Activated CD4-positive, alpha-beta T cell treated with anti-CD3 and anti-CD28 coated beads, Interleukin-2, Interleukin-4, amounts not matched to agents 100 ng/mL and 50 ng/mL, durations not matched to agents 16 hours and 8 hours (primary cell): ENCODE measurements around the gene FZD1.

Experiments
- DNase-seq: peaks from one replicate; pipeline ENCODE4 v3.0.0-alpha.2; 2020; ENCODE audit warnings: low spot score

The FZD1 gene

DNA sequence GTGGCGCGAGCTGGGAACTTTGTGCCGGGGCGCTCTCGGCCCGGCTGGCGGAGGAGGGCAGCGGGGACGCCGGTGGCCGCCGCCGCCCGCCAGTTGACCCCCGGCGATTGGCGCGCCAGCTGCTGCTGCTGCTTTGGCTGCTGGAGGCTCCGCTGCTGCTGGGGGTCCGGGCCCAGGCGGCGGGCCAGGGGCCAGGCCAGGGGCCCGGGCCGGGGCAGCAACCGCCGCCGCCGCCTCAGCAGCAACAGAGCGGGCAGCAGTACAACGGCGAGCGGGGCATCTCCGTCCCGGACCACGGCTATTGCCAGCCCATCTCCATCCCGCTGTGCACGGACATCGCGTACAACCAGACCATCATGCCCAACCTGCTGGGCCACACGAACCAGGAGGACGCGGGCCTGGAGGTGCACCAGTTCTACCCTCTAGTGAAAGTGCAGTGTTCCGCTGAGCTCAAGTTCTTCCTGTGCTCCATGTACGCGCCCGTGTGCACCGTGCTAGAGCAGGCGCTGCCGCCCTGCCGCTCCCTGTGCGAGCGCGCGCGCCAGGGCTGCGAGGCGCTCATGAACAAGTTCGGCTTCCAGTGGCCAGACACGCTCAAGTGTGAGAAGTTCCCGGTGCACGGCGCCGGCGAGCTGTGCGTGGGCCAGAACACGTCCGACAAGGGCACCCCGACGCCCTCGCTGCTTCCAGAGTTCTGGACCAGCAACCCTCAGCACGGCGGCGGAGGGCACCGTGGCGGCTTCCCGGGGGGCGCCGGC lies 870 bp downstream of the FZD1 start:
- peak; percentile 8 for DNase-seq

GRCh38 chr7:91265693-91266066 lies 1.4 kb downstream of the FZD1 start:
- DNase-seq = no peak

GRCh38 chr7:91266067-91266688 lies 1.9 kb downstream of the FZD1 start:
- DNase-seq = no peak

GRCh38 chr7:91266689-91267090 lies 2.5 kb downstream of the FZD1 start:
- no peak for DNase-seq

DNA sequence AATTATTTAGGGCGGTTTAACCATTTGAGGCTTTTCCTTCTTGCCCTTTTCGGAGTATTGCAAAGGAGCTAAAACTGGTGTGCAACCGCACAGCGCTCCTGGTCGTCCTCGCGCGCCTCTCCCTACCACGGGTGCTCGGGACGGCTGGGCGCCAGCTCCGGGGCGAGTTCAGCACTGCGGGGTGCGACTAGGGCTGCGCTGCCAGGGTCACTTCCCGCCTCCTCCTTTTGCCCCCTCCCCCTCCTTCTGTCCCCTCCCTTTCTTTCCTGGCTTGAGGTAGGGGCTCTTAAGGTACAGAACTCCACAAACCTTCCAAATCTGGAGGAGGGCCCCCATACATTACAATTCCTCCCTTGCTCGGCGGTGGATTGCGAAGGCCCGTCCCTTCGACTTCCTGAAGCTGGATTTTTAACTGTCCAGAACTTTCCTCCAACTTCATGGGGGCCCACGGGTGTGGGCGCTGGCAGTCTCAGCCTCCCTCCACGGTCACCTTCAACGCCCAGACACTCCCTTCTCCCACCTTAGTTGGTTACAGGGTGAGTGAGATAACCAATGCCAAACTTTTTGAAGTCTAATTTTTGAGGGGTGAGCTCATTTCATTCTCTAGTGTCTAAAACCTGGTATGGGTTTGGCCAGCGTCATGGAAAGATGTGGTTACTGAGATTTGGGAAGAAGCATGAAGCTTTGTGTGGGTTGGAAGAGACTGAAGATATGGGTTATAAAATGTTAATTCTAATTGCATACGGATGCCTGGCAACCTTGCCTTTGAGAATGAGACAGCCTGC lies 3.1 kb downstream of the FZD1 start:
- no peak for DNase-seq

- no peak for DNase-seq
Measured at GRCh38 chr7:91270372-91270771, 6.1 kb downstream of the FZD1 start.

DNA sequence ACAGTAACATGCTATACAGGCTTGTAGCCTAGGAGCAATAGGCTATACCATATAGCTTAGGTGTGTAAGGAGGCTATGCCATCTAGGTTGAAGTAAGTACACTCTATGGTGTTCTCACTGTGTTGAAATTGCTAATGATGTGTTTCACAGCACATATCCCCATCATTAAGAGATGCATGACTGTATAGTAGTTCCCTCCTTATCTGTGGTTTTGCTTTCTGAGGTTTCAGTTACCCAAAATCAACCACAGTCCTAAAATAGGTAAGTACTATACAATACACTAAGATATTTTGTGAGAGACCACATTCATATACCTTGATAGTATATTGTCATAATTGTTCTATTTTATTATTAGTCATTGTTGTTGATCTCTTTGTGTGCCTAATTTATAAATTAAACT lies 12.7 kb downstream of the FZD1 start:
- no peak for DNase-seq

- no peak for DNase-seq
Measured at GRCh38 chr7:91280185-91280584, 16.0 kb downstream of the FZD1 start.

- DNase-seq = no peak
Measured at GRCh38 chr7:91280604-91281003, 16.4 kb downstream of the FZD1 start.

GRCh38 chr7:91285696-91286355 lies 21.6 kb downstream of the FZD1 start:
- no peak for DNase-seq

GRCh38 chr7:91286432-91286831 lies 22.2 kb downstream of the FZD1 start:
- no peak for DNase-seq

DNA sequence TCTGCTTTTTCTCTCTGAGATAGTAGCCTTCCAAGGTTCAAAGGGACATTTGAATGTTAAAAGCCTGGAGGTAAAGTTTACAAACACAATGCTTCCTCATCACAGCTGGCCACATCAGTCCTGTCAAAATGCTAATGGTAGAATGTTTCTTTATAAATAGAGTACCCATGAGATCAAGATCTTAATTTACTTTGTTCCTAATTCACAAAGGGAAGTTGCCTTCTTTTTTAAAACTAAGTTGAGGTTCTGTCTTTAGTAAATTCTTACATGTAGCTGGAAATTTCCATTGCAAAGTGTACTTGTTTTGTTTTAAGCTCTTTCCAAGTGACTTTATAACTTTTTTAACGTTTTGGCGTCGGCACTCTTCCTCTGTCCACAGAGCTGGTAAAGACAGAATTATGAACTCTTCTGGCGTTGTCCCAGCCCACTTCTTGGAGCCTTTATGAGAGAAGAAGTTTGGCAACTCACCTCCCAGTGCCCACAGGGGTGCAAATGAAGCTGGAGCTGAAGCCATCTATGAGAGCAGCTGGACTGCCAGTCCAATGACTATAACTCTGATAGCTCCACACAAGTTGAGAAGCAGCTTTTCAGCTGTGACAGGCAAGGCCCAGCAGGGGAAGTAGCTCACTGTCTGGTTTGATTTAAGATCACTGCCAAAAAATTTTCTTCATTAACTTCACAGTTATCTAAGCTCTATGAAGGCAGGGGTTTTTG lies 23.3 kb downstream of the FZD1 start:
- no peak for DNase-seq

- DNase-seq = peak; percentile 22
Measured at GRCh38 chr7:91288208-91288824, 24.1 kb downstream of the FZD1 start.

DNA sequence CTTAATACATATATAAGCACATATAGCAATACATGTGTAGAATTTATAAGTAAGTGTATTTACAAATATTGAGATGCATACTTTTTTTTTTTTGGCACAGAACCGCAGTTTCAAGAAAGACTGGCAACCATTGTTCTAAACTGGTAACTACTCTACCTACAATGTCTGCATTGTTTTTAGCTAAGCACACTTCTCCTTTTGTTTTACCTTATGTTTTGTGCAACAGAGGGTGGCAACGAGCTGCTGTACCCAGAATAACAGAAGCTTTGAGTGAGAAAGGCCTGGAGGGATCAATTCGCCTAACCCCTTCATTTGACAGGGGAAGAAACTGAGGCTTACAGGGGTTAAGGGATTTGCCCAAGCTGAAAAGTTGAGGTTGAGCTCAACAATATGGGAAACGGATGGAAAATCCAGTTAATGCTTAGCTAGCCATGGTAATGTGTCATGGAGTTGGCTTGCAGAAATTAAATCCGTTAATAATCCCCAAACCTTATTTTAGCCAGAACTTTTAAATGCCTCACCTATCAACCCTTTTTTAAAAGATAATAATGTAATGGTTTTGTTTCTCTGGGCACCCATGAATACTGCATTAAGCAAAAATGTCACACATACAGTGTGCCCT lies 25.5 kb downstream of the FZD1 start:
- DNase-seq = no peak

GRCh38 chr7:91291302-91291701 lies 27.1 kb downstream of the FZD1 start:
- no peak for DNase-seq

GRCh38 chr7:91291902-91292301 lies 27.7 kb downstream of the FZD1 start:
- no peak for DNase-seq

DNA sequence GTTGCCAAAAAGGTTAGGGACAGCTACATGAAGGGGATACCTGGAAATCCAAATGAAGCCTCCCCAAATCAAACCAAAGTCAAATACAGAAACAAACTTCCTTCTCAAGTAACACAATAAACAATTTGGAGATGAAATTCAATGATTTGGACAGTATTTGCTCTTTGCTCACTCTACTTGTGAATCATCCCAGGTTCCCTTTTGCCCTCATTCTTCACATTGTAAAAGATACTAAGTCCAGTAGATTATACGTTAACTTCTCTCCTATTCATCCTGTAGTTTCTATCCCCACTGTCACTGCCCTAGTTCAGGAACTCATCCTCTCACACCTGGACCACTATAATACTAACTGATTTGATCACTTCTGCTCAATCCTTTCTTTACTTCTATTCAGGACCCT lies 28.3 kb downstream of the FZD1 start:
- no peak for DNase-seq

DNA sequence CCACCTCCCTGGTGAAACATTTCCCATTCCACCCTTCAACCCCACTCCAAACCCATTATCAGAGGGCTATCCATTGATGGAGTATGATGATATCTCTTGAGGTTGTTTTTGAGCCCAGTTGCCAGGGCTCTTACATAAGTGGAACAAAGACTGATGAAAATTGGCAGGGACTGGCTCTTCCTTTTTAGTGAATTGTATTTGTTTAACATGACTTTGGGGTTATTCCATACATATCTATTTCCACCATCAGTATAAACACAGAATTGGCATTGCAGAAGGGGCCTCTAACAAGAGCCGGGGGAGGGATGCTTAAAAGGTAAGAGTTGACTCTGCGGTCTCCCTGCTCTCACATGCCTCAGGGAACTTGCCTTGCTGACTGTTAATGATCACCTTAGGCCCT lies 28.9 kb downstream of the FZD1 start:
- no peak for DNase-seq

DNA sequence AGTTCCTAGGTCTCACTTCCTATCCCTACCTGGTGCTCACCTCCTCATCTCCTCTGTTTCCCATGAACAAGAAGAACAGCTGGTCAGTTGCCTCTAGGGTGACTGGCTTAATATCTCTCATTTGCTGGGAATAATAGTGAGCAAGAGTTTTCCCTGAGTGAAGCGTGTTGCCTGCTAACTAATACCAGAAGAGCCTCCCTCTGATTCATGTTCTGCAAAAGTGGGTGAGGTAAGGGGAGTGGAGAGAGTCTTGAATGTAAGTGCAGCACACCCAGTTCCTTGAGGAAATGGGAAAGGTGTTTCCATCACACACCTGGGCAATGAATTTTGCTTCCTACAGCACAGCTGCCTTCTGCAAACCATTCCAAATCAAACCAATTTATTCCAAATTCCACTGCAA lies 29.6 kb downstream of the FZD1 start:
- DNase-seq = no peak

DNA sequence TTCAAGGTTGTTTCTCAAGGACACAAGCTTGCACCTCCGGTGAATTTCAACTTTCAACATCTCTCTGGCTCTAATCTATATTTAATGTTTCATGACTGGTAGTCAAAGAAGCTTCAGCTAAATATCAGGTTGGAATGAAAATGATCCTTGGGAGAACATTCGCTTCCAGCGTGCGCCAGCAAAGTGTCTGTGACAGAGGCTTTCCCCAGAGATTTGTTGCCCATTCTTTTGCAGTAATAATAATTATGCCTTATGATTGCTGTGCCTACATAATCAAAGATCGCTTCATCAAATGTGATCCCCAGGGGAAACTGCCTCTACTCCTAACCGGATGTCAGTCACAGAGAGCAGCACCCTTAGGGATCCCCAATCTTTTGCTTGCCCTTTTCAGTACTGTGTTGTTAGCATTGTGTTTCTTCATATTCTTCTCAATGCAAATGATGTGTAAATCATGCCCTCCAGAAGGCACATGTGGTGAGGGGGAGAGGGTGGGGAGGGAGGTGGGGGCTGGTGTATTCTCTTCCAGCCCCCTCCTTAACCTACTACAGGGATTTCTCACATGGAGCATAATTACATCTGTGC lies 30.5 kb downstream of the FZD1 start:
- DNase-seq = no peak

- no peak for DNase-seq
Measured at GRCh38 chr7:91295576-91295975, 31.3 kb downstream of the FZD1 start.
